GM12878 (cell line): ENCODE results near the gene FKBP8. TPM values are rescaled to one million over a fixed set of nuclear protein-coding genes. Genes with fewer than 3 reads are reported as not detected.

ENCODE experiments used
- ATAC-seq: fragments of 200-7000 bp; cut with Tn5 transposase; 3 replicates; pipeline ENCODE4 v1.9.1; 2020; ENCODE audit warnings: mild to moderate bottlenecking, moderate library complexity
- BruUV-seq: library from RNA; stranded (reverse); fragments of 400-500 nt; replicated peaks from 2 replicates; lab custom pipeline; 2021; lab: Mats Ljungman, UMichigan
- CTCF ChIA-PET: fragments of 300-600 bp; sonication (Branson Sonifier 250); formaldehyde crosslinking; extraction: SDS; loops from one replicate; lab custom pipeline; 2021; ENCODE audit warnings: inconsistent platforms; lab: Yijun Ruan, JAX
- POLR2A ChIA-PET: fragments of 350-600 bp; formaldehyde crosslinking; extraction: SDS; loops from one replicate; lab custom pipeline; 2021; ENCODE audit warnings: inconsistent platforms; lab: Charles Lee
- RAD21 ChIA-PET: fragments of 300-600 bp; sonication (Branson Sonifier 250); formaldehyde crosslinking; loops from one replicate; lab custom pipeline; 2023; ENCODE audit warnings: antibody characterized with exemption; ENCODE audit not compliant: unreplicated experiment; lab: Charles Lee
- SMC1A ChIA-PET: fragments of 300-600 bp; sonication (Branson Sonifier 250); formaldehyde crosslinking; loops from one replicate; lab custom pipeline; 2023; ENCODE audit not compliant: unreplicated experiment, uncharacterized antibody; lab: Charles Lee
- DNase-seq: peaks from one replicate; pipeline ENCODE4 v3.0.0-alpha.2; 2011; ENCODE audit warnings: low read depth, low spot score
- FAIRE-seq: peaks from 3 replicates; lab custom pipeline; 2011; peaks lifted over from hg19 to GRCh38; lab: Jason Lieb, UNC
- H2AFZ ChIP-seq: 2 replicates; pipeline ENCODE4 v1.6.0; 2011; ENCODE audit warnings: low read depth, low read length, control low read depth; ENCODE audit not compliant: control insufficient read depth
- H3K27ac ChIP-seq: 2 replicates; pipeline ENCODE4 v1.5.1; 2011; ENCODE audit warnings: control low read depth; ENCODE audit not compliant: control insufficient read depth, insufficient read depth
- H3K27me3 ChIP-seq, 2 experiments: replicated peaks in 1 of 2; 2 replicates each; pipeline versions ENCODE4 v1.6.0 to v1.6.1; 2011; ENCODE audit warnings: low read length in 1 of 2; ENCODE audit not compliant: control insufficient read depth in 2 of 2, insufficient read depth in 2 of 2
- H3K36me3 ChIP-seq, 2 experiments: 2 replicates each; pipeline ENCODE4 v1.5.1; 2011; ENCODE audit warnings: low read length in 1 of 2; ENCODE audit not compliant: control insufficient read depth in 2 of 2, insufficient read depth in 2 of 2
- H3K4me1 ChIP-seq: 2 replicates; pipeline ENCODE4 v1.6.1; 2011; ENCODE audit warnings: mild to moderate bottlenecking, low read length, moderate library complexity, mixed read lengths; ENCODE audit not compliant: control insufficient read depth, insufficient read depth
- H3K4me2 ChIP-seq: 2 replicates; pipeline ENCODE4 v1.6.0; 2011; ENCODE audit warnings: control low read depth; ENCODE audit not compliant: control insufficient read depth, insufficient read depth
- H3K4me3 ChIP-seq: fragments of 200-600 bp; sonication (generic); 2 replicates; pipeline ENCODE4 v1.5.1; 2016
- H3K79me2 ChIP-seq: 2 replicates; pipeline ENCODE4 v1.6.0; 2011; ENCODE audit warnings: low read length; ENCODE audit not compliant: control insufficient read depth, insufficient read depth
- H3K9ac ChIP-seq: 2 replicates; pipeline ENCODE4 v1.8.0; 2011; ENCODE audit warnings: low read length, control low read depth, mixed read lengths; ENCODE audit not compliant: control insufficient read depth, insufficient read depth
- H3K9me3 ChIP-seq: replicated peaks from 3 replicates; pipeline ENCODE4 v1.5.1; 2011; ENCODE audit warnings: mild to moderate bottlenecking, low read length; ENCODE audit not compliant: control insufficient read depth, insufficient read depth
- H4K20me1 ChIP-seq: 2 replicates; pipeline ENCODE4 v1.6.0; 2011; ENCODE audit not compliant: control insufficient read depth, insufficient read depth
- ASH2L ChIP-seq: fragments of 300-600, 200-600 bp; sonication (generic); IDR thresholded peaks from 2 replicates; pipeline ENCODE4 v1.6.1; 2017; ENCODE audit warnings: low read depth, mild to moderate bottlenecking, borderline replicate concordance
- ELK1 ChIP-seq: IDR thresholded peaks from 2 replicates; pipeline ENCODE4 v1.6.1; 2012; ENCODE audit warnings: low read depth, low read length, improper control_type of control experiment
- EP300 ChIP-seq, 2 experiments: fragments of 150-350 bp in 1 of 2; IDR thresholded peaks; 2 replicates each; pipeline ENCODE4 v1.6.1; 2011 to 2012; ENCODE audit warnings: low read depth in 2 of 2, low read length in 2 of 2, borderline replicate concordance in 1 of 2, improper control_type of control experiment in 1 of 2, inconsistent platforms in 1 of 2; ENCODE audit not compliant: control insufficient read depth in 1 of 2
- HDAC6 ChIP-seq: fragments of 200-600 bp; sonication (generic); IDR thresholded peaks from one replicate; pipeline ENCODE4 v1.8.0; 2017; ENCODE audit warnings: antibody characterized with exemption; ENCODE audit not compliant: unreplicated experiment
- JUND ChIP-seq: IDR thresholded peaks from 2 replicates; pipeline ENCODE4 v1.6.1; 2012; ENCODE audit warnings: low read depth, mild to moderate bottlenecking, low read length, improper control_type of control experiment, moderate library complexity
- MTA3 ChIP-seq: IDR thresholded peaks from 2 replicates; pipeline ENCODE4 v1.6.1; 2012; ENCODE audit warnings: low read length, inconsistent platforms, borderline replicate concordance
- PML ChIP-seq: IDR thresholded peaks from 2 replicates; pipeline ENCODE4 v1.6.1; 2012; ENCODE audit warnings: low read length, inconsistent platforms
- POLR2A ChIP-seq: IDR thresholded peaks from 2 replicates; pipeline ENCODE4 v1.6.1; 2011; ENCODE audit warnings: low read depth, mild to moderate bottlenecking, low read length
- POLR2AphosphoS5 ChIP-seq: IDR thresholded peaks from 2 replicates; pipeline ENCODE4 v1.6.1; 2011; ENCODE audit warnings: mild to moderate bottlenecking, low read length, inconsistent platforms
- POU2F2 ChIP-seq: IDR thresholded peaks from 3 replicates; pipeline ENCODE4 v1.6.1; 2011; ENCODE audit warnings: low read depth, mild to moderate bottlenecking, low read length, borderline replicate concordance
- REST ChIP-seq: IDR thresholded peaks from 2 replicates; pipeline ENCODE4 v1.6.1; 2012; ENCODE audit warnings: mild to moderate bottlenecking, low read depth, low read length
- STAT3 ChIP-seq: IDR thresholded peaks from 2 replicates; pipeline ENCODE4 v1.6.1; 2011; ENCODE audit warnings: low read depth, low read length, improper control_type of control experiment
- TBL1XR1 ChIP-seq: IDR thresholded peaks from 2 replicates; pipeline ENCODE4 v1.6.1; 2012; ENCODE audit warnings: low read depth, low read length, improper control_type of control experiment
- YY1 ChIP-seq: IDR thresholded peaks from 2 replicates; pipeline ENCODE4 v1.6.1; 2011; ENCODE audit warnings: low read depth, mild to moderate bottlenecking, low read length
- ZBED1 ChIP-seq: IDR thresholded peaks from 2 replicates; pipeline ENCODE4 v1.6.1; 2016; ENCODE audit warnings: borderline replicate concordance
- WGBS: methylation state at CpG from one replicate; pipeline ENCODE4 v1.1.6; 2016; ENCODE audit warnings: low lambda C conversion rate; ENCODE audit not compliant: insufficient replicate concordance, insufficient coverage; ENCODE audit errors: missing lambda C conversion rate; 5-methylcytosine and 5-hydroxymethylcytosine counted together
- in situ Hi-C: fragments of 300-500 bp; cut with MboI; formaldehyde crosslinking; loops from 9 replicates; pipeline ENCODE4 v1.14.3; 2018; ENCODE audit warnings: mixed read lengths
- intact Hi-C: fragments of 100-400 bp; cut with micrococcal nuclease; formaldehyde crosslinking; loops from one replicate; pipeline ENCODE4 v1.14.2; 2022; ENCODE audit not compliant: unreplicated experiment
- polyA plus RNA-seq, 11 experiments: library from polyadenylated mRNA; depleted of rRNA in 4 of 11; unstranded in 6 of 11; stranded (reverse) in 5 of 11; fragments of >200 nt; fragmentation: Nextera tagmentation in 4 of 11; fragmentation: Illumina TruSeq in 1 of 11; extraction: Ambion mirVana in 4 of 11; extraction: Trizol in 1 of 11; gene quantifications; 1 replicate in 1 of 11; 2 replicates in 10 of 11; pipeline versions ENCODE4 v1.2.1 to v1.2.3, GENCODE V29; 2011 to 2016; ENCODE audit warnings: inconsistent platforms in 2 of 11, missing spikeins in 2 of 11, low read depth in 1 of 11
- total RNA-seq, 4 experiments: library from RNA; depleted of rRNA in 3 of 4; stranded (reverse); fragments of >200 nt in 3 of 4; fragmentation: Illumina TruSeq in 1 of 4; extraction: Trizol in 1 of 4; gene quantifications; 2 replicates each; pipeline versions ENCODE4 v1.2.1 to v1.2.3, GENCODE V29; 2013 to 2021
- TF ChIP-seq, protein P1 (sequence below): fragments of 450-650 bp; formaldehyde crosslinking; IDR thresholded peaks from 2 replicates; pipeline ENCODE4 v1.4.0; 2020; ENCODE audit warnings: mild to moderate bottlenecking, moderate library complexity

The FKBP8 gene
- total and polyA plus RNA-seq, 10 of the 15 experiments (the other 5 are each of a cell fraction or from before 2014, with no cell fraction given), result 0.13 to 205 (median 95.4) TPM

DNA sequence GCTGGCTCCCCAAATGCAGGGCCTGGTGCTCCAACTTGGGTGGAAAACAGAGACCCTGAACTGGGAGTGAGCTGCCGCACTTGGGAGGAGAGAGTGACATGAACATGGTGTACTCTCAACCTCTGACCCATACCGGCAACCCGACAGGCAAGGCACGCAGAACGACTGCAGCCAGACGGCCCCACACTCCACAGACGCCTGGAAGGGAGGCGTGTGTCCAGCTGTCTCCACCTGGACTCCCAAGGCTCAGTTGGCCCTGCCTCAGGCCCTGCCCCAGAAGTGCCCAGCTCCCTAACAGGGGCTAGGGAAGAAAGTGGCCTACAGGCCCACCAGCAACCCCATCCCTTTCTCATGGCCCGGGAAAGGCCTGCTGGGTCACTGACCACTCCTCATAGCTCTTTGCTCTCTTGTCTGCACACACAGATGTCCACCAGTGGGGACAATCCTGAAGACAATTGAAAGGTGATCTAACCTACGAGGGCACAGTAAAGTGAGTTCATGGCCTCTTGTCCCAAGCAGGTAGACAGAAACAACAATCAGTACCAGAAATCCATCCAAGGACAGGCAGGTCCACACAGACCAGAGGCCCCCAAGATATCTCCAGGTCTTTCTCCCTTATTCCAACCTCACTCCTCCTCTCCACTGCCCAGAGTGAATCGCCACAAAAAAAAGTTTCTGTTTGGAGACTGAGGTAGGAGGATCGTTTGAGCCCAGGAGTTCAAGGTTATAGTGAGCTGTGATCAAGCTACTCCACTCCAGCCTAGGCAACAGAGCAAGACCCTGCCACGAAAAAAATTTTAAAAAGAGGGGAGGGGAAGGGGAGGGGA, 49.7 kb downstream of the FKBP8 start:
- no peak for FAIRE-seq
- no peak overlapping the region for H3K4me2 ChIP-seq
- intact Hi-C loops, result no loop called here
- H4K20me1 ChIP-seq, result peaks cover 12% of the 10 kb centered on the region
- ChIA-PET SMC1A (no interaction called here), CTCF (interaction anchor here (1.2 kb wide), 1 partner anchor 22 kb away, joined by 3 read pairs; no protein-coding TSS in a partner anchor), POLR2A (interaction anchor here (0.5 to 0.9 kb wide), 3 partner anchors 63 to 771 kb away, joined by 3 to 6 read pairs (median 3); no protein-coding TSS in a partner anchor), RAD21 (no interaction called here)
- no peaks in the 10 kb centered on the region for H3K9me3 ChIP-seq
- peaks cover 3% of the 10 kb centered on the region in 2 experiments; a peak in 3 of 4 replicates for H3K36me3 ChIP-seq
- DNase-seq, result no peak
- H3K27me3 ChIP-seq, result no peaks in the 10 kb centered on the region
- 99% methylated on average over 11 of the region's 13 CpGs for WGBS
- no peak overlapping the region for H2AFZ ChIP-seq
- in situ Hi-C loops, result no loop called here
- H3K4me1 ChIP-seq, result peaks cover 17% of the 10 kb centered on the region
- BruUV-seq, result no TSS peak
- no peak overlapping the region for H3K27ac ChIP-seq
- TF ChIP-seq TBL1XR1, result no peak
- no peak for TF ChIP-seq JUND
- TF ChIP-seq PML, result no peak
- TF ChIP-seq EP300 (IDR thresholded peaks at IDR 0.05; ENCODE audit: borderline replicate concordance in 1 of 2, control insufficient read depth in 1 of 2, low read depth in 2 of 2, low read length in 2 of 2), result no peak
- TF ChIP-seq POLR2A, result 0 out of 2 replicates have a peak, but pooled peaks have one; percentile 24
- no peak for TF ChIP-seq ASH2L
- TF ChIP-seq POLR2AphosphoS5, result peak; percentile 54; the same call in 1 of the 2 replicates
- TF ChIP-seq, protein P1, sequence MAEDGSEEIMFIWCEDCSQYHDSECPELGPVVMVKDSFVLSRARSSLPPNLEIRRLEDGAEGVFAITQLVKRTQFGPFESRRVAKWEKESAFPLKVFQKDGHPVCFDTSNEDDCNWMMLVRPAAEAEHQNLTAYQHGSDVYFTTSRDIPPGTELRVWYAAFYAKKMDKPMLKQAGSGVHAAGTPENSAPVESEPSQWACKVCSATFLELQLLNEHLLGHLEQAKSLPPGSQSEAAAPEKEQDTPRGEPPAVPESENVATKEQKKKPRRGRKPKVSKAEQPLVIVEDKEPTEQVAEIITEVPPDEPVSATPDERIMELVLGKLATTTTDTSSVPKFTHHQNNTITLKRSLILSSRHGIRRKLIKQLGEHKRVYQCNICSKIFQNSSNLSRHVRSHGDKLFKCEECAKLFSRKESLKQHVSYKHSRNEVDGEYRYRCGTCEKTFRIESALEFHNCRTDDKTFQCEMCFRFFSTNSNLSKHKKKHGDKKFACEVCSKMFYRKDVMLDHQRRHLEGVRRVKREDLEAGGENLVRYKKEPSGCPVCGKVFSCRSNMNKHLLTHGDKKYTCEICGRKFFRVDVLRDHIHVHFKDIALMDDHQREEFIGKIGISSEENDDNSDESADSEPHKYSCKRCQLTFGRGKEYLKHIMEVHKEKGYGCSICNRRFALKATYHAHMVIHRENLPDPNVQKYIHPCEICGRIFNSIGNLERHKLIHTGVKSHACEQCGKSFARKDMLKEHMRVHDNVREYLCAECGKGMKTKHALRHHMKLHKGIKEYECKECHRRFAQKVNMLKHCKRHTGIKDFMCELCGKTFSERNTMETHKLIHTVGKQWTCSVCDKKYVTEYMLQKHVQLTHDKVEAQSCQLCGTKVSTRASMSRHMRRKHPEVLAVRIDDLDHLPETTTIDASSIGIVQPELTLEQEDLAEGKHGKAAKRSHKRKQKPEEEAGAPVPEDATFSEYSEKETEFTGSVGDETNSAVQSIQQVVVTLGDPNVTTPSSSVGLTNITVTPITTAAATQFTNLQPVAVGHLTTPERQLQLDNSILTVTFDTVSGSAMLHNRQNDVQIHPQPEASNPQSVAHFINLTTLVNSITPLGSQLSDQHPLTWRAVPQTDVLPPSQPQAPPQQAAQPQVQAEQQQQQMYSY, result no peak
- no peak for TF ChIP-seq HDAC6
- no peak for TF ChIP-seq STAT3
- TF ChIP-seq YY1, result no peak
- TF ChIP-seq POU2F2, result no peak
- TF ChIP-seq REST, result no peak
- no peak for TF ChIP-seq MTA3
- TF ChIP-seq ELK1, result no peak
- TF ChIP-seq ZBED1, result no peak
- H3K79me2 ChIP-seq, result peaks cover 56% of the 10 kb centered on the region
- H3K9ac ChIP-seq, result no peak overlapping the region
- ATAC-seq, result no peak
- H3K4me3 ChIP-seq, result no peak overlapping the region
